Hepatocyte (in vitro differentiated cells): ENCODE measurements around the gene DDX39A. TPM values are rescaled to one million over a fixed set of nuclear protein-coding genes. Genes with fewer than 3 reads are reported as not detected.

Source experiments
- DNase-seq: peaks from one replicate; pipeline ENCODE4 v3.0.0-alpha.2; 2016; ENCODE audit warnings: low spot score
- H2AFZ ChIP-seq: fragments of 200-600 bp; sonication (generic); 2 replicates; pipeline ENCODE4 v1.6.0; 2016; ENCODE audit warnings: antibody characterized with exemption, mild to moderate bottlenecking
- H3K27ac ChIP-seq: fragments of 200-600 bp; sonication (generic); 2 replicates; pipeline ENCODE4 v1.5.1; 2016; ENCODE audit warnings: mild to moderate bottlenecking
- H3K27me3 ChIP-seq: fragments of 200-600 bp; sonication (generic); 2 replicates; pipeline ENCODE4 v1.6.1; 2016
- H3K36me3 ChIP-seq: fragments of 200-600 bp; sonication (generic); replicated peaks from 2 replicates; pipeline ENCODE4 v1.5.1; 2016; ENCODE audit warnings: low read depth; ENCODE audit not compliant: insufficient read depth
- H3K4me1 ChIP-seq: fragments of 200-600 bp; sonication (generic); 2 replicates; pipeline ENCODE4 v1.5.1; 2016; ENCODE audit warnings: mild to moderate bottlenecking, moderate library complexity; ENCODE audit not compliant: insufficient read depth
- H3K4me2 ChIP-seq: fragments of 200-600 bp; sonication (generic); 2 replicates; pipeline ENCODE4 v1.6.0; 2016
- H3K4me3 ChIP-seq: fragments of 200-600 bp; sonication (generic); 2 replicates; pipeline ENCODE4 v1.5.1; 2016; ENCODE audit warnings: mild to moderate bottlenecking
- H3K79me2 ChIP-seq: fragments of 200-600 bp; sonication (generic); 2 replicates; pipeline ENCODE4 v1.6.0; 2017; ENCODE audit warnings: mild to moderate bottlenecking
- H3K9me2 ChIP-seq: fragments of 200-600 bp; sonication (generic); replicated peaks from 2 replicates; pipeline ENCODE4 v1.6.0; 2017; ENCODE audit warnings: mild to moderate bottlenecking; ENCODE audit not compliant: insufficient read depth
- H3K9me3 ChIP-seq: fragments of 200-600 bp; sonication (generic); 2 replicates; pipeline ENCODE4 v1.5.1; 2016; ENCODE audit warnings: low read depth, mild to moderate bottlenecking
- H4K20me1 ChIP-seq: fragments of 200-600 bp; sonication (generic); 2 replicates; pipeline ENCODE4 v1.6.0; 2016; ENCODE audit warnings: mild to moderate bottlenecking; ENCODE audit not compliant: insufficient read depth, poor library complexity, severe bottlenecking
- EZH2 ChIP-seq: fragments of 200-600 bp; sonication (generic); IDR thresholded peaks from 2 replicates; pipeline ENCODE4 v1.6.1; 2016; ENCODE audit warnings: antibody characterized with exemption, mild to moderate bottlenecking, borderline replicate concordance
- EZH2phosphoT487 ChIP-seq: fragments of 200-600 bp; sonication (generic); IDR thresholded peaks from one replicate; pipeline ENCODE4 v1.6.1; 2018; ENCODE audit warnings: antibody characterized with exemption, mild to moderate bottlenecking, low read depth, moderate library complexity; ENCODE audit not compliant: unreplicated experiment, severe bottlenecking
- WGBS: methylation state at CpG from one replicate; pipeline ENCODE4 v1.1.6; 2016; ENCODE audit warnings: low lambda C conversion rate; ENCODE audit errors: missing lambda C conversion rate; 5-methylcytosine and 5-hydroxymethylcytosine counted together
- polyA plus RNA-seq: library from polyadenylated mRNA; unstranded; fragments of >200 nt; fragmentation: Nextera tagmentation; extraction: Ambion mirVana; gene quantifications from 2 replicates; pipeline ENCODE4 v1.2.1, GENCODE V29; 2016
- total RNA-seq: library from RNA; depleted of rRNA; stranded (reverse); fragments of >200 nt; gene quantifications from 2 replicates; pipeline ENCODE4 v1.2.3, GENCODE V29; 2014
- TF ChIP-seq, protein P1 (sequence below): fragments of 200-600 bp; sonication (generic); IDR thresholded peaks from 2 replicates; pipeline ENCODE4 v1.5.1; 2016; ENCODE audit warnings: antibody characterized with exemption, mild to moderate bottlenecking; ENCODE audit not compliant: poor library complexity

The DDX39A gene
- total and polyA plus RNA-seq, 2 experiments from 2014 or later, result 79.2 to 106 TPM

DNA sequence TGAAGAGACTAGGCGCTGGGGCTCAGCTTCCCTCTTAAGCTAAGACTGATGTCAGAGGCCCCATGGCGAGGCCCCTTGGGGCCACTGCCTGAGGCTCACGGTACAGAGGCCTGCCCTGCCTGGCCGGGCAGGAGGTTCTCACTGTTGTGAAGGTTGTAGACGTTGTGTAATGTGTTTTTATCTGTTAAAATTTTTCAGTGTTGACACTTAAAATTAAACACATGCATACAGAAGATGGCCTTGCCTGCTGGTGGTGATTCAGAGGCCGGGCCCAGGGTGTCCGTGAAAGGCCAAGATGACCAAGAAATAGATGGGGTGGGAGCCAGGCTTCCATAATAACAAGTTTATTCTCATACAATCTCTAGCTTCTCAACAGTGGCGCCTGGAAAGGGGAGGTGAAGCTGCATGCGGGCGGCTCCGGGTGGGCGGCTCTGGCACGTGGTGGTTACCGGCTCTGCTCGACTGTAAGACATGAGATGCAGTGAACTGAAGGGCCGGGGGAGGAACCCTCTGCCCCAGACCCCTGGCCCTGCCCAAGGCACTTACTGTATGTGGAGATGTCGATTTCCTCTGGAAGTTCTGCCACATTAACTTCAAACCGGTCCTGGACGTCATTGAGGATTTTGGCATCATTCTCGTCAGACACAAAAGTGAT, 10.5 kb downstream of the DDX39A start:
- Histone ChIP-seq H3K9me2 (no peaks in the 10 kb centered on the region), H3K4me2 (no peak overlapping the region), H4K20me1 (peaks cover 29% of the 10 kb centered on the region), H2AFZ (no peak overlapping the region), H3K4me1 (peaks cover 5% of the 10 kb centered on the region), H3K36me3 (no peaks in the 10 kb centered on the region), H3K9me3 (no peaks in the 10 kb centered on the region), H3K4me3 (no peak overlapping the region), H3K27me3 (no peaks in the 10 kb centered on the region), H3K27ac (no peak overlapping the region), H3K79me2 (peaks cover 24% of the 10 kb centered on the region)
- TF ChIP-seq EZH2phosphoT487 (no peak), EZH2 (no peak)
- TF ChIP-seq, protein P1, sequence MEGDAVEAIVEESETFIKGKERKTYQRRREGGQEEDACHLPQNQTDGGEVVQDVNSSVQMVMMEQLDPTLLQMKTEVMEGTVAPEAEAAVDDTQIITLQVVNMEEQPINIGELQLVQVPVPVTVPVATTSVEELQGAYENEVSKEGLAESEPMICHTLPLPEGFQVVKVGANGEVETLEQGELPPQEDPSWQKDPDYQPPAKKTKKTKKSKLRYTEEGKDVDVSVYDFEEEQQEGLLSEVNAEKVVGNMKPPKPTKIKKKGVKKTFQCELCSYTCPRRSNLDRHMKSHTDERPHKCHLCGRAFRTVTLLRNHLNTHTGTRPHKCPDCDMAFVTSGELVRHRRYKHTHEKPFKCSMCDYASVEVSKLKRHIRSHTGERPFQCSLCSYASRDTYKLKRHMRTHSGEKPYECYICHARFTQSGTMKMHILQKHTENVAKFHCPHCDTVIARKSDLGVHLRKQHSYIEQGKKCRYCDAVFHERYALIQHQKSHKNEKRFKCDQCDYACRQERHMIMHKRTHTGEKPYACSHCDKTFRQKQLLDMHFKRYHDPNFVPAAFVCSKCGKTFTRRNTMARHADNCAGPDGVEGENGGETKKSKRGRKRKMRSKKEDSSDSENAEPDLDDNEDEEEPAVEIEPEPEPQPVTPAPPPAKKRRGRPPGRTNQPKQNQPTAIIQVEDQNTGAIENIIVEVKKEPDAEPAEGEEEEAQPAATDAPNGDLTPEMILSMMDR, result no peak
- DNase-seq, result no peak
- 93% methylated on average over 20 of the region's 20 CpGs for WGBS

DNA sequence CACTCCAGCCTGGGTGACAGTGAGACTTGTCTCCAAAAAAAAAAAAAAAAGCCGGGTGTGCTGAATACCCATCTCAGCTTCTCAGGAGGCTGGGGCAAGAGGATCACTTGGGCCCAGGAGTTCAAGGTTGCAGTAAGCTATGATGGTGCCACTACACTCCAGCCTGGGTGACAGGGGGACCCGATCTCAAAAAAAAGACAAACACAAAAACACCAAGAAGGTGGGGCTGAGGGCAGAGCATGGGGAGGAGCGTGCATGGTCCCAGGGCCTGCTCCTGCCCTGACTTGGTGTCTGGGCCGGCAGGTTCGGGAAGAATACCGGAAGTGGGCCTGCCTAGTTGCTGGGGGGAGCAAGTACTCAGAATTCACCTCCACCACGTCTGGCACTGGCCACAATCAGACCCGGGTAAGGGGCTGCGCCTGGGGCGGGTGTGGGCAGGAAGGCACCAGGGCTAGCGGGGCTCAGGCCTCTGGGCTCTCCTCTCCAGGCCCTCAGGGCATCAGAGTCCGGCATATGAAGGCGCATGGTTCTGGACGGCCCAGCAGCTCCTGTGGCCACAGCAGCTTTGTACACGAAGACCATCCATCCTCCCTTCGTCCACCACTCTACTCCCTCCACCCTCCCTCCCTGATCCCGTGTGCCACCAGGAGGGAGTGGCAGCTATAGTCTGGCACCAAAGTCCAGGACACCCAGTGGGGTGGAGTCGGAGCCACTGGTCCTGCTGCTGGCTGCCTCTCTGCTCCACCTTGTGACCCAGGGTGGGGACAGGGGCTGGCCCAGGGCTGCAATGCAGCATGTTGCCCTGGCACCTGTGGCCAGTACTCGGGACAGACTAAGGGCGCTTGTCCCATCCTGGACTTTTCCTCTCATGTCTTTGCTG, 11.3 kb downstream of the DDX39A start:
- Histone ChIP-seq H3K27me3 (no peaks in the 10 kb centered on the region), H3K27ac (no peak overlapping the region), H3K9me2 (no peaks in the 10 kb centered on the region), H4K20me1 (peaks cover 21% of the 10 kb centered on the region), H3K79me2 (peaks cover 17% of the 10 kb centered on the region), H3K4me1 (peaks cover 5% of the 10 kb centered on the region), H3K9me3 (no peaks in the 10 kb centered on the region), H3K36me3 (no peaks in the 10 kb centered on the region), H3K4me2 (no peak overlapping the region), H2AFZ (no peak overlapping the region), H3K4me3 (no peak overlapping the region)
- DNase-seq, result no peak
- TF ChIP-seq EZH2phosphoT487, result no peak
- TF ChIP-seq, protein P1, result no peak
- no peak for TF ChIP-seq EZH2
- 92% methylated on average over 20 of the region's 20 CpGs for WGBS

DNA sequence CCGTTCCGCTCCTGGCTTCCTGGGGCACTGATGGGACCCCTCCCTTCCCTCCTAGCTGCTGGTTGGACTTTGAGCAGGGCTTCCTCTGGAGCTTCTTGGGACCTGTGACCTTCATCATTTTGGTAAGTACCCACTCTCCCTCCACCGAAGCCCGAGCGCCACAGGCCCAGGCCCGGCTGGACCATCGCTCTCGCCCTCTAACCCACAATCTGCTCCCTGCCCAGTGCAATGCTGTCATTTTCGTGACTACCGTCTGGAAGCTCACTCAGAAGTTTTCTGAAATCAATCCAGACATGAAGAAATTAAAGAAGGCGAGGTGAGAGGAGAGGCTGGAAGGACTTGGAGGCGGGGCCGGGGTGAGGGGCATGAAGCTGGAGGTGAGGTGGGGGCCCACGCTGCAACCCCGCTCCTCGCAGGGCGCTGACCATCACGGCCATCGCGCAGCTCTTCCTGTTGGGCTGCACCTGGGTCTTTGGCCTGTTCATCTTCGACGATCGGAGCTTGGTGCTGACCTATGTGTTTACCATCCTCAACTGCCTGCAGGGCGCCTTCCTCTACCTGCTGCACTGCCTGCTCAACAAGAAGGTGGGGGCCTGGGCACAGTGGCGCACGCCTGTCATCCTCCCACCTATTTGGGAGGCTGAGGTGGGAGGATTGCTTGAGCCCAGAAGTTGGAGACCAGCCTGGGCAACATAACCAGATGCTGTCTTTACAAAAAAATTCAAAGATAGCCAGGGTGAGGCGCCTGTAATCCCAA, 12.3 kb downstream of the DDX39A start:
- no peak overlapping the region for H3K4me3 ChIP-seq

More for the DNA sequence above, 12.3 kb downstream of the DDX39A start:
- Histone ChIP-seq H3K9me2 (no peaks in the 10 kb centered on the region), H3K4me1 (peaks cover 5% of the 10 kb centered on the region), H3K27me3 (no peaks in the 10 kb centered on the region), H4K20me1 (peaks cover 11% of the 10 kb centered on the region), H2AFZ (no peak overlapping the region), H3K9me3 (no peaks in the 10 kb centered on the region), H3K27ac (peak overlapping the region; percentile 64), H3K36me3 (no peaks in the 10 kb centered on the region), H3K79me2 (peaks cover 6% of the 10 kb centered on the region), H3K4me2 (peak overlapping the region; percentile 54)
- WGBS, result 98% methylated on average over 26 of the region's 27 CpGs
- TF ChIP-seq EZH2phosphoT487, result no peak
- TF ChIP-seq EZH2, result no peak
- TF ChIP-seq, protein P1, result no peak
- no peak for DNase-seq
